Mesenteric fat pad (tissue), 1 donor: ENCODE results near the gene POU1F1. TPM values are rescaled to one million over a fixed set of nuclear protein-coding genes. Genes with fewer than 3 reads are reported as not detected.
"Not testable (repeated sequence)": the region's sequence is repeated elsewhere in the genome, so short reads cannot be mapped to it uniquely, and the experiment has no call there.

Experiments used
- DNase-seq: peaks from one replicate; pipeline ENCODE4 v3.0.0-alpha.2; 2020; ENCODE audit warnings: low spot score
- long read RNA-seq: library from polyadenylated mRNA; unstranded; transcript quantifications from one replicate; pipeline ENCODE4 v2.0.0, GENCODE V29; 2020
- total RNA-seq: library from RNA; stranded (reverse); fragmentation: NEBNext Ultra II Directional; extraction: Animal tissue kit (Norgen Biotek cat#: 25700); gene quantifications from one replicate; pipeline ENCODE4 v1.2.1, GENCODE V29; 2021
- donor health status: DM: yes; HTN: yes; CAD: no.

Gene POU1F1
- total RNA-seq, result not detected
- long read RNA-seq, result 0 reads

GRCh38 chr3:87276484-87276883 lies at the start of gene POU1F1:
Gene POU1F1 (minus strand): TSS chr3:87276584. CDS start chr3:87276462, 122 bp downstream.
- no peak for DNase-seq

GRCh38 chr3:87324609-87325008 lies 48.2 kb upstream of the POU1F1 start:
- no peak for DNase-seq

- no peak for DNase-seq
Measured at GRCh38 chr3:87320756-87321626, 44.6 kb upstream of the POU1F1 start.

GRCh38 chr3:87318617-87319021 lies 42.2 kb upstream of the POU1F1 start:
- DNase-seq, result no peak

GRCh38 chr3:87317779-87318178 lies 41.4 kb upstream of the POU1F1 start:
- no peak for DNase-seq

GRCh38 chr3:87313641-87314040 lies 37.3 kb upstream of the POU1F1 start:
- DNase-seq, result no peak

GRCh38 chr3:87311309-87311708 lies 34.9 kb upstream of the POU1F1 start:
- DNase-seq, result no peak

GRCh38 chr3:87309601-87310000 lies 33.2 kb upstream of the POU1F1 start:
- DNase-seq, result no peak

- no peak for DNase-seq
Measured at GRCh38 chr3:87307805-87308204, 31.4 kb upstream of the POU1F1 start.

- DNase-seq, result no peak
Measured at GRCh38 chr3:87305517-87305916, 29.1 kb upstream of the POU1F1 start.

- DNase-seq, result not testable (repeated sequence)
Measured at GRCh38 chr3:87305031-87305430, 28.6 kb upstream of the POU1F1 start.

- no peak for DNase-seq
Measured at GRCh38 chr3:87298111-87298718, 21.8 kb upstream of the POU1F1 start.

GRCh38 chr3:87288446-87288845 lies 12.1 kb upstream of the POU1F1 start:
- no peak for DNase-seq

- no peak for DNase-seq
Measured at GRCh38 chr3:87287011-87287410, 10.6 kb upstream of the POU1F1 start.

- no peak for DNase-seq
Measured at GRCh38 chr3:87272718-87273341, 3.6 kb downstream of the POU1F1 start.

- no peak for DNase-seq
Measured at GRCh38 chr3:87270908-87271700, 5.3 kb downstream of the POU1F1 start.

GRCh38 chr3:87269723-87270122 lies 6.7 kb downstream of the POU1F1 start:
- DNase-seq, result no peak

GRCh38 chr3:87268646-87269211 lies 7.7 kb downstream of the POU1F1 start:
- DNase-seq, result no peak

- DNase-seq, result no peak
Measured at GRCh38 chr3:87267953-87268645, 8.3 kb downstream of the POU1F1 start.

- no peak for DNase-seq
Measured at GRCh38 chr3:87261925-87262324, 14.5 kb downstream of the POU1F1 start.
